HAP-1 (cell line): Measurements from ENCODE around the gene METTL16.
A peak's percentile ranks its signal among the peaks of the same experiment; 100 is the strongest.
"Not testable (repeated sequence)": the region's sequence is repeated elsewhere in the genome, so short reads cannot be mapped to it uniquely, and the experiment has no call there.

ENCODE experiments used
- DNase-seq, 2 experiments: peaks; one replicate each; pipeline ENCODE4 v3.0.0-alpha.2; 2016 to 2020; ENCODE audit warnings: low spot score in 2 of 2
- H3K27me3 ChIP-seq: fragments of 250-450 bp; sonication (Bioruptor Pico); 2 replicates; pipeline ENCODE4 v1.5.1; 2020; ENCODE audit warnings: low read depth, mild to moderate bottlenecking, moderate library complexity
- H3K36me3 ChIP-seq: fragments of 250-450 bp; sonication (Bioruptor Pico); replicated peaks from 2 replicates; pipeline ENCODE4 v1.5.1; 2020; ENCODE audit warnings: mild to moderate bottlenecking
- H3K4me1 ChIP-seq: fragments of 250-450 bp; sonication (Bioruptor Pico); 2 replicates; pipeline ENCODE4 v1.5.1; 2020; ENCODE audit warnings: mild to moderate bottlenecking
- H3K4me3 ChIP-seq: fragments of 250-450 bp; sonication (Bioruptor Pico); 2 replicates; pipeline ENCODE4 v1.5.1; 2020; ENCODE audit warnings: mild to moderate bottlenecking, moderate library complexity
- H3K9me3 ChIP-seq: fragments of 250-450 bp; sonication (Bioruptor Pico); 2 replicates; pipeline ENCODE4 v1.5.1; 2020; ENCODE audit warnings: mild to moderate bottlenecking, moderate library complexity
- in situ Hi-C: fragments of 300-500 bp; cut with MboI; formaldehyde crosslinking; loops from 3 replicates; pipeline ENCODE4 v1.14.3; 2020; ENCODE audit warnings: low sequenced_read_pairs, inconsistent platforms, mixed read lengths

METTL16 gene

DNA sequence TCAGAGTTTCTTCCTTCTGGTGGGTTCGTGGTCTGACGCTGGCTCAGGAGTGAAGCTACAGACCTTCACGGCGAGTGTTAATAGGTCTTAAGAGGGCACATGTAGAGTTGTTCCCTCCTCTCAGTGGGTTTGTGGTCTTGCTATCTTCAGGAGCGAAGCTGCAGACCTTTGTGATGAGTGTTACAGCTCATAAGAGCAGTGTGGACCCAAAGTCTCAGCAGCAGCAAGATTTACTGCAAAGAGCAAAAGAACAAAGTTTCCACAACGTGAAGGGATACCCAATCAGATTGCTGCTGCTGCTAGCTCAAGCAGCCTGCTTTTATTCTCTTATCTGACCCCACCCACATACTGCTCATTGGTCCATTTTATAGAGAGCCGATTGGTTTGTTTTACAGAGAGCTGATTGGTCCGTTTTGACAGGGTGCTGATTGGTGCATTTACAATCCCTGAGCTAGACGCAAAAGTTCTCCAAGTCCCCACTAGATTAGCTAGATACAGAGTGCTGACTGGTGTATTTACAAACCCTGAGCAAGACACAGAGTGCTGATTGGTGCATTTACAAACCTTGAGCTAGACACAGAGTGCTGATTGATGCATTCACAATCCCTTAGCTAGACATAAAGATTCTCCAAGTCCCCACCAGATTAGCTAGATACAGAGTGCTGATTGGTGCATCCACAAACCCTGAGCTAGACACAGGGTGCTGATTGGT lies 19.7 kb upstream of the METTL16 start:
- H3K9me3 ChIP-seq, H3K27me3 ChIP-seq, H3K4me1 ChIP-seq, in situ Hi-C loops, DNase-seq, H3K4me3 ChIP-seq, H3K36me3 ChIP-seq: not testable (repeated sequence)

- DNase-seq, in situ Hi-C loops, H3K4me1 ChIP-seq, H3K27me3 ChIP-seq, H3K9me3 ChIP-seq, H3K36me3 ChIP-seq, H3K4me3 ChIP-seq: not testable (repeated sequence)
These were observed 10.2 kb upstream of the METTL16 start for GRCh38 chr17:2521775-2522410.

DNA sequence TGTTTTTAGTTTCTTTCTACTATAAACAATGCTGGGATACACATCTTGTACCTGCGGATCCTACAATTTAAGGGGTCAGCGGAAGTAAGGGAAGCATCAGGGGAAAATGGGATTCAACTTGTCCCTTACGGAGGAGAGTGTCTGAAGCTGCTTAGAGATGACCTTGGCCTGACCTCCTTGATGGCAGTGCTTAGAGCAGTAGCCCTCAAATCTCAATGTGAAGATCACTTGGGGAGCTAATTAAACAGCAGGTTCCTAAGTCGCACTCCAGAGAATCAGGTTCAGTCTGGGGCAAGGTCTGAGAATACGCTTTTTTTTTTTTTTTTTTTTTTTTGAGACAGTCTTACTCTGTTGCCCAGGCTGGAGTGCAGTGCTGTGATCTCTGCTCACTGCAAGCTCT lies 9.6 kb upstream of the METTL16 start:
- in situ Hi-C loops: no loop called here
- Histone ChIP-seq H3K4me1 (no peaks in the 10 kb centered on the region; the same call in 1 of the 2 replicates), H3K36me3 (no peaks in the 10 kb centered on the region), H3K4me3 (no peak overlapping the region), H3K9me3 (no peaks in the 10 kb centered on the region), H3K27me3 (no peaks in the 10 kb centered on the region)
- DNase-seq: no peak

DNA sequence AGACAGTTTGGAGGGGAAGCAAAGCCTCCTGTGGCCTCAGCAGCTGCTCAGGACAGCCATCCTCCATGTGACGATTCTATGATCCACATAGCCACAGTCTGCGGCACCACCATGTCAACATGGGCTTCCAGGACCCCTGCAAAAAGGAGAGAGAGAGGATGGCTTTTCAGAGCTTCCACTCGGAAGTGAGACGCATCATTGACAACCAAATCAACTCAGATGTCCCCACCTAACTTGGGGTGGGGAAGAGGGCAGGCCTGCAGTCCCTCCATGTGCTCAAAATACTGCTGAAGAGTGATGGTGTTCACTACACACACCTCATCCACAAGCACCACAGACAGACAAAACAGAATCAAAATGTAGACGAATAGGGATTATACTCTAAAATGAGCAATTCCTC lies 5.9 kb upstream of the METTL16 start:
- H3K9me3 ChIP-seq: no peaks in the 10 kb centered on the region
- in situ Hi-C loops: no loop called here
- DNase-seq: no peak
- H3K4me1 ChIP-seq: peaks cover 4% of the 10 kb centered on the region
- H3K27me3 ChIP-seq: no peaks in the 10 kb centered on the region
- H3K36me3 ChIP-seq: no peaks in the 10 kb centered on the region
- H3K4me3 ChIP-seq: no peak overlapping the region

DNA sequence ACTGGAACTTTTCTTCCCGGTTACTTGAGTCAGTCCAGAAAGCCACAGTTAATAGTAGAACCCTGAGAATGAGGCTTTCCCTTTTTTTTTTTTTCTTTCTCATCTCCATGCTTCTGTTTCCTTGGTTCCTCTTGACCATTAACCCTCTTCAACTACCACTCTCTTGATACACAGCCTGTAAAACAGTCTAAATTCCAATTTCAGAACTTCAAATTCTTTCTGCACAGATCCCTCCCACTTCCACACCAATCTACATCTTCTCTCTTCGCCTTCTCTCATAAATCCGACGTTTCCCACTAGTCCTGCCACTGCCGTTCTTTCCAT lies 588 bp downstream of the METTL16 start:
- in situ Hi-C loops: no loop called here

GRCh38 chr17:2510559-2510958 lies 1.1 kb downstream of the METTL16 start:
- in situ Hi-C loops: no loop called here
- no peaks in the 10 kb centered on the region for H3K27me3 ChIP-seq

More for the DNA sequence above, 588 bp downstream of the METTL16 start:
- Histone ChIP-seq H3K9me3 (no peaks in the 10 kb centered on the region), H3K4me3 (peak overlapping the region; percentile 53), H3K27me3 (no peaks in the 10 kb centered on the region), H3K36me3 (no peaks in the 10 kb centered on the region), H3K4me1 (peaks cover 9% of the 10 kb centered on the region)
- no peak for DNase-seq

GRCh38 chr17:2508035-2508434 lies 3.7 kb downstream of the METTL16 start:
- Histone ChIP-seq H3K36me3 (no peaks in the 10 kb centered on the region), H3K9me3 (peaks cover 7% of the 10 kb centered on the region; the same call in 1 of the 2 replicates), H3K4me1 (peaks cover 5% of the 10 kb centered on the region), H3K27me3 (no peaks in the 10 kb centered on the region), H3K4me3 (no peak overlapping the region)
- DNase-seq: no peak
- in situ Hi-C loops: no loop called here

More at GRCh38 chr17:2510559-2510958, 1.1 kb downstream of the METTL16 start:
- peaks cover 8% of the 10 kb centered on the region for H3K4me1 ChIP-seq
- no peak for DNase-seq
- H3K4me3 ChIP-seq: peak overlapping the region; percentile 53
- H3K36me3 ChIP-seq: no peaks in the 10 kb centered on the region
- H3K9me3 ChIP-seq: peaks cover 3% of the 10 kb centered on the region; the same call in 1 of the 2 replicates

DNA sequence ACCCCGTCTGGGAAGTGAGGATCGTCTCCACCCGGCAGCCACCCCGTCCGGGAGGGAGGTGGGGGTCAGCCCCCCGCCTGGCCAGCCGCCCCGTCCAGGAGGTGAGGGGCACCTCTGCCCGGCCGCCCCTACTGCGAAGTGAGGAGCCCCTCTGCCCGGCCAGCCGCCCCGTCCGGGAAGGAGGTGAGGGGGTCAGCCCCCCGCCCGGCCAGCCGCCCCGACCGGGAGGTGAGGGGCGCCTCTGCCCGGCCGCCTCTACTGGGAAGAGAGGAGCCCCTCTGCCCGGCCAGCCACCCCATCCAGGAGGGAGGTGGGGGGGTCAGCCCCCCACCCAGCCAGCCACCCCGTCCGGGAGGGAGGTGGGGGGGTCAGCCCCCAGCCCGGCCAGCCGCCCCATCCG lies 4.7 kb downstream of the METTL16 start:
- DNase-seq, H3K27me3 ChIP-seq, in situ Hi-C loops, H3K4me3 ChIP-seq, H3K9me3 ChIP-seq, H3K4me1 ChIP-seq, H3K36me3 ChIP-seq: not testable (repeated sequence)

GRCh38 chr17:2503627-2504026 lies 8.1 kb downstream of the METTL16 start:
- no peaks in the 10 kb centered on the region for H3K27me3 ChIP-seq
- H3K4me1 ChIP-seq: no peaks in the 10 kb centered on the region
- H3K36me3 ChIP-seq: peaks cover 27% of the 10 kb centered on the region
- peaks cover 7% of the 10 kb centered on the region; the same call in 1 of the 2 replicates for H3K9me3 ChIP-seq
- no peak overlapping the region for H3K4me3 ChIP-seq
- in situ Hi-C loops: no loop called here
- no peak for DNase-seq

DNA sequence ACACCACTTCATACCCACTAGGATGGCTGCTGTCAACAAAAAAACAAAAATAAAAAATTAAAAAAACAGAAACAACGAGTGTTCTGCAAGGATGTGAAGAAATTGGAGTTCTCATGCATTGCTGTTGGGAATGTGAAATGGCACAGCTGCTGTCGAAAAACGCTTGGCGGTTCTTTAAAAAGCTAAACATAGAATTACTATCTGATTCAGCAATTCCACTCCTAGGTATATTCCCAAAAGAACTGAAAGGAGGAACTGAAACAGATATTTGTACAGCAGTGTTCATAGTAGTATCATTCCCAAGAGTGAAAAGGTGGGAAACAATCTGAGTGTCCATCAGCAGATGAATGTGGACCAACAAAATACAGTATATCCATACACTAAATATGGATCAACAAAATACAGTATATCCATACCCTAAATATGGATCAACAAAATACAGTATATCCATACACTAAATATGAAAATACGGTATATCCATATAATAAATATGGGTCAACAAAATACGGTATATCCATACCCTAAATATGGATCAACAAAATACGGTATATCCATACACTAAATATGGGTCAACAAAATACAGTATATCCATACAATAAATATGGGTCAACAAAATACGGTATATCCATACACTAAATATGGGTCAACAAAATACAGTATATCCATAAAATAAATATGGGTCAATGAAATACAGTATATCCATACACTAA lies 8.7 kb downstream of the METTL16 start:
- H3K27me3 ChIP-seq: no peaks in the 10 kb centered on the region
- in situ Hi-C loops: no loop called here
- DNase-seq: no peak
- H3K9me3 ChIP-seq: peaks cover 7% of the 10 kb centered on the region; the same call in 1 of the 2 replicates
- no peak overlapping the region for H3K4me3 ChIP-seq
- H3K36me3 ChIP-seq: peaks cover 32% of the 10 kb centered on the region
- H3K4me1 ChIP-seq: no peaks in the 10 kb centered on the region

DNA sequence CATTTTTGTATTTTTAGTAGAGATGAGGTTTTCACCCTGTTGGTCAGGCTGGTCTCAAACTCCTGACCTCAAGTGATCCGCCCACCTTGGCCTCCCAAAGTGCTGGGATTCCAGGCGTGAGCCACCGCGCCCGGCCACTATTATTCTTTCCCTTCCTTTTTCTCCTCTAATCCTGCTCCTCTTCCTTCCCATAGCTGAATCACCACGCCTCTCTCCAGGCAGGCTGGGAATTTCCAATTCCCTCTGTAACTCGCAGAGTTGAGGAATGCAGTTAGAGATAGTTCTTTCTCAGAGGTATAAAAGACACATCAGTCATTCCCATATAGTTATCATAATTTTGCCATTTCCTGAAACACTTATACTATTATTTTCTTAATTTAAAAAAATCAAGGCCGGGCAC lies 11.2 kb downstream of the METTL16 start:
- Histone ChIP-seq H3K9me3 (peaks cover 3% of the 10 kb centered on the region; the same call in 1 of the 2 replicates), H3K4me1 (no peaks in the 10 kb centered on the region), H3K36me3 (peaks cover 41% of the 10 kb centered on the region), H3K4me3 (no peak overlapping the region), H3K27me3 (no peaks in the 10 kb centered on the region)
- in situ Hi-C loops: no loop called here
- no peak for DNase-seq

DNA sequence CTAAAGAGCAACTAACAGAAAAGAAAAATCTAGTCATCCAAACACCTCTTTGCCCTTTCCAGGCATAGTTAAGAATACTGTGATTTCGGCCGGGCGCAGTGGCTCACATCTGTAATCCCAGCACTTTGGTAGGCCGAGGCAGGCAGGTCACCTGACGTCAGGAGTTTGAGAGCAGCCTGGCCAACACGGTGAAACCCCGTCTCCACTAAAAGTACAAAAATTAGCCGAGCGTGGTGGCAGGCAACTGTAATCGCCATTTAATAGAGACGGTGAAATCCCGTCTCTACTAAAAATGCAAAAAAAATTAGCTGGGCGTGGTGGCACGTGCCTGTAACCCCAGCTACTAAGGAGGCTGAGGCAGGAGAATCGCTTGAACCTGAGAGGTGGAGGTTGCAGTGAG lies 22.4 kb downstream of the METTL16 start:
- Histone ChIP-seq H3K36me3 (peaks cover 13% of the 10 kb centered on the region), H3K4me1 (peaks cover 19% of the 10 kb centered on the region)
- H3K27me3 ChIP-seq, in situ Hi-C loops, H3K9me3 ChIP-seq, H3K4me3 ChIP-seq, DNase-seq: not testable (repeated sequence)

GRCh38 chr17:2487306-2487705 lies 24.4 kb downstream of the METTL16 start:
- Histone ChIP-seq H3K36me3 (peaks cover 4% of the 10 kb centered on the region), H3K27me3 (no peaks in the 10 kb centered on the region), H3K9me3 (no peaks in the 10 kb centered on the region), H3K4me1 (peaks cover 19% of the 10 kb centered on the region), H3K4me3 (no peak overlapping the region)
- DNase-seq: no peak
- in situ Hi-C loops: no loop called here

GRCh38 chr17:2486709-2487108 lies 25.0 kb downstream of the METTL16 start:
- H3K4me1 ChIP-seq: peaks cover 23% of the 10 kb centered on the region
- in situ Hi-C loops: not testable (repeated sequence)

More at GRCh38 chr17:2486709-2487108, 25.0 kb downstream of the METTL16 start:
- H3K27me3 ChIP-seq, H3K9me3 ChIP-seq, DNase-seq, H3K4me3 ChIP-seq, H3K36me3 ChIP-seq: not testable (repeated sequence)
